Activated effector memory CD4-positive, alpha-beta T cell treated with anti-CD3 and anti-CD28 coated beads, Interleukin-2, amount 50 U/mL, for 16 hours (primary cell): ENCODE results near the gene PRKCA.
A peak's percentile ranks its signal among the peaks of the same experiment; 100 is the strongest.

Experiments used
- DNase-seq: peaks from one replicate; pipeline ENCODE4 v3.0.0-alpha.2; 2020

PRKCA gene

DNA sequence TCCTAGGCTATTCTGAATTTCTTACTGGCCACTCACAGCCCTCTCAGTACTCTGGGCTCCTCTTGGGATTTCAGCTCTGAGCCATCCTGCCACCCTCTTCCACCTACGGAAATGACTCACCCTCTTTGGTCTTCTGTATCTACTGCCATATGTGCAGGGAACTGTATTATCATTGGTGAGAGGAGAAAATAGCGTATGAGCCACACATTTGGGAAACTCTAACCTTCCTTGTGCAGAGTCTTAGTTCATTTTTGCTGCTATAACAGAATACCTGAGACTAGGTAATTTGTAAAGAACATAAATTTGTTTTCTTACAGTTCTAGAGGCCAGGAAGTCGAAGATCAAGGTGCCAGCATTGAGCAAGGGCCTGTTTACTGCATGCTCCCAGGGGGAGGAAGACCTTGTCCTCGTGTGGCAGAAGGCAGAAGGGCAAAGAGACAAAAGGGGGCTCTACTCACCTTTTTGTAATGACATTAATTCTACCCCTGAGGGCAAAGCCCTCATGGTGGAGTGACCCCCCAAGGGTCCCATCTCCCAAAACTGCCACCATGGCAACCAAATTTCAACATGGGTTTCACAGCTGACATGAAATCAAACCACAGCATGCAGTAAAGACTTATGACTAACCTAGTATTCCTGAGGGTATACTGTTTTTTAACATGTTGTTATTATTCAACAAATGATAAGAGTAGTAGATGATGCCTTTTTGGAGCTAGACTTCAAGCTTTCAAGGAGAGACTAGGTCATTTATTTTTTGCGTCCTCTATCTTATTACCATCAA, 191.8 kb downstream of the PRKCA start:
- DNase-seq: no peak

DNA sequence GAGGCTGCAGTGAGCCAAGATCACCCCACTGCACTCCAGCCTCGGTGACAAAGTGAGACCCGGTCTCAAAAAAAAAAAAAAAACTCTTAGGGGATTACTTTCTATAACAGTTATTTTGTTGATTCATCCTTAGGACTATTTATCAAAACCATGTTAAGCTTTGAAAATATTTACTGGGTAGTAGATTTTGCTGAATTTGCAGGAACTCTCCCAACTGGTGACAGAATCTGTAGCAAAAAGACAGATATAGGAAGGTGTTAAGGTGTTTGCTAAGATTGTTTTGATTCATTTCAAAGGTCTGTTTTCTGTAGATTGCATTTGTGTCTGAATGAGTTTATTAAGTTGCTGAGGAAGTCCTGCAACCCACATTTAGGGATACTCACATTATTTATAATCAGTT, 192.6 kb downstream of the PRKCA start:
- DNase-seq: no peak

DNA sequence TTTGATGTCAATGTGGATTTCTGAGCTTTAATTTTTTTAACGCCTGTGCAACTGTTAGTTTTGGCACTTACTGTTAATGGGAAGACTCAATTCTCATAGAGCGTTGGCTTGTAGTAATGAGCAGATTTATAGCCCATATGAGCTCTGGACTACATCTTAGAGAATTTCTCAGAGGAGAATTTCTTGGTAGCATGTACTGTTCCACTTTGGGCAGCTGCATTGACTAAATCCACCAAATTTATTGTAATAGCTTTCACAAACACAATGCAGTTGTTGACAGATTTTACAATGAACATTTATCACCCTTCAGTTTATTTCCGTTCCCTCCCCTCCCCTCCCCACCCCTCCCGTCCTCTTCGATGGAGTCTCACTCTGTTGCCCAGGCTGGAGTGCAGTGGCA, 193.9 kb downstream of the PRKCA start:
- no peak for DNase-seq

DNA sequence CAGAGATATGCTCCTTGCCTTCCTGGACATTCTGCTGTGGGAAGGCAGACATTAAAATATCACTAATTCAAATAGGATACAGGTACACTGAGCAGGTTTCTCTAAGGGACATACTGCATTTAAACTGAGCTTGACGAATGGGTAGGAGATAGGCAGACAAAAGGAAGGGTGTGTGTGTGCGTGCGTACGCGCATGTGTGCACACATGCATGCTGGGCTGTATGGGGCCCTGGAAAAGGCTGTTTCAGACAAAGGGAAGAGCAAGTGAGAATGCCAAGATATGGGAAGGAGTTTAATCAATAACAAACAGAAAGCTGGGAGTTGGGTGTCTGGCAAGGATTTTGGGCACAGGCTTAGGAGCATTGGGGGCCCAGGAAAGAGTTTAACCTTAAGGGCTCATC, 196.2 kb downstream of the PRKCA start:
- DNase-seq: no peak

DNA sequence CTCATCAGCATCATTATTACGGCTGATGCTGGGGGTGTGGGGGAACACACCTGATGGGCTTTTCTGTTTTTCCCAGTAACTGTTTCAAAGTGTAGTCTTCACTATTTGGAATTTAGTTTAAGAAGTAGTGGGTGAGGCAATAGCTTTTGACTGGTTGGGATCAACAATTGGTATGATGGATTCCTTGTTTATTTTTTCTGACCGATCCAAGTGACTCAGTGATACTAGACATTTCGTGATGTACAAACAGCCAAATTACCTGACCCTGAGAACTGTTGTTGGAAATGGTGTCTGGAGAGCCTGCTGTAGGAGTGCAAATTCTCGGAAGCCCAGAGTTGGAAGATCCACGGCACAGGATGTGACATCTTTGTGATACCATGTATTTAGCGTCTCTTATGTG, 204.2 kb downstream of the PRKCA start:
- no peak for DNase-seq

DNA sequence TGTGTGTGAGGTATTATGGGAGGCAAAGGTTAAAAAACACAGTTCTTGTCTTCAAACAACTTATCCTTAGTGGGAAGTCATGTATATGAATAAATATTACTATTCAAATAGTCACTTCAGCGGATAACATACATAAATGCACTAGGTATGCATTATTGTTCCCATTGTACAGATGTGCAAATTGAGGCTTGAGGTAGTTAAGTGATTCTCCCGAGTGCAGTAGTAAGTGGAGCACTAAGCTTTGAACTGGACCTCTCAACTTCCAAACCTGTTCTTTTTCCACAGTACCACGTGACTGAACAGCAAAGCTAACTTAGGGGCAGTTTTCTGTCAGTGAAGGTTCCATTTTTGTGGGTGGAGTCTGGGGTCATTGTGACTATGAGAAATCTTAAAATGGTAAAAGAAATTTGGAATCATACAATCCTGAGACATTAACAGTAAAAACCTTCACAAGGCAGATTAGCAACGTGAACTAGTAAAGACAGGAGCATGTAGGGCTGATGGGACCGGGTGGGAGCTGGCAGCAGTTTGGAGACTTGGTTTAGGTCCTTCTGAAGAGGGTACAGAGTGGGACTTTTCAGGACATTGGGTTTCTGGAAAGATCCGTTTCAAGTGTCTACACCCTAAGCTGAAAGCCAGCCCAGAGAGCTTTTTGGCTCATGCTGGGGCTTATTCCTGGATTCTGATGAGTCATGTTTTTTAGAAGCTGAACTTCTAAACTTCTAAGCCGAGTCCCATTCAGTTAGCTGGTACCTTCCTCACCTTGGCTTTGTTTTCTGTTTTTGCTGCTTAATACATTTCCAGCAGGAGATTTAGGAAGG, 204.9 kb downstream of the PRKCA start:
- DNase-seq: no peak

DNA sequence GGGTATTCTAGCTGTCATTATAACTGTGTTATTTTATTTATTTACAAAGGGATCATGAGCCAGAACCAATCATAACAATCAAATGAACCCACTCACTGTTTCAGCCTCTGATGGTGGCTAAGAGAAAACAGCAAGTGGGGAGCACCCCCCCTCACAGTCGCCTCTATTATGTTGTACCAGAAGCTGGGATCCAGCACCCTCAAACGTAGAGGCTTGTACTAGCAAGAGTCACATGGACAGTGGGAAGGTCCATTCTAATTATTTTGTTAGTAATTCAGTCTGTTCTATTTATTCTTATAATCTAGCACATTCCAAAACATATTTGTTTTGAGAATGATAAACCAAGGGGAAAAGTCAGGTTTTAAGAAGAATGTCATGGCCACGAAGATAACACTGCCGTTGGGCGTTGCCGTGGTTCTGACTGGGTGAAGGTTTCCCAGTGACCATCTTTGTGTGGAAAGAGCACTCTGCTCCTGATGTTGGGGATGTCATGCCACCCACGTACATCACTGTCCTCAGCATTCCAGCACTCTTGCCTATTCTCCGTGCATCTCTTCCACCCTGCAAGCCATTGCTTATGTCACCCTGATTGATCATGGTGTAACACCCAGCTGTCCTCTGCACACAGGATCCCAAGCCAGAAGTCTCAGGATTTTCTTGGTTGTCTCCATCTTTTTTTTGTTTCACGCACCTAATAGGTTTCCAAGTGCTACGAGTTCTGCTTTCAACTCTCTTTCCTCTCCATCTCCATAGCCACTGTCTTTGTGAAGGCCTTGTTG, 205.8 kb downstream of the PRKCA start:
- DNase-seq: no peak

DNA sequence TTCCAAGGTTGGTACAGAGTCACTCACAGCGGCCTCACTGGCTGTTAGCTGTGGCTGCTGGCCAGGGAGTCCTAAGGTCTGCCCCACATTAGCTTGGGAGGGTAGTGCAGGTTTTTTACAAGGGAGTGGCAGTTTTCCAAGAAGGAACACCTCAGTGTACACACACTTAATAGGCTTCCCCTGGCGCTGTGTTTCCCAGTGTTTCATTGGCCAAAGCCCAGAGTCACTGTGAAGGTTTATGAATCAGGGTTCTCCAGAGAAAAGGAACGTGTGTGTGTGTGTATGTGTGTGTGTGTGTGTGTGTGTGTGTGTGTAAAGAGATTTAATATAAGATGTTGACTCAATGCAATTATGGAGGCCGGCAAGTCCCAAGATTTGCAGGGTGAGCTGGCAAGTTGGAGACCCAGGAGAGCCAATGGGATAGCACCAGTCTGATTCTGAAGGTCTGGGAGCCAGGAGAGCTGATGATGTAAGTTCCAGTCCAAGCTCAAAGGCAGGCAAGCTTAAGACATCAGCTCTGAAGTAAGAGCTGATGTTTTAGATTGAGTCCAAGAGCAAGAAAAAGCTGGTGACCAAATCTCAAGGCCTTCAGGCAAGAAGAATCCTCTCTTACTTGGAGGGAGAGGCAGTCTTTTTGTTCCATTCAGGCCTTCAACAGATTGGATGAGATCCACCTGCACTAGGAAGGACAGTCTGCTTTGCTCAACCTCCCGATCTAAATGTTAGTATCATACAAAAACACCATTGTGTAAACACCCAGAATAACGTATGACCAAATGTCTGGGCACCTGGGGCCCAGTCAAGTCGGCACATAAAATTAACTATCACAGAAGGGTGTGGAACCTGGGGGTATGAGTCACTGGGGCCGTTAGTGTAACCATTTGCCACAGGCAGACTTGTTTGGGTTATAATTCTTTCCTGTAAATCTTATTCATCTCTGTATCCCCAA, 206.8 kb downstream of the PRKCA start:
- peak; percentile 82 for DNase-seq

DNA sequence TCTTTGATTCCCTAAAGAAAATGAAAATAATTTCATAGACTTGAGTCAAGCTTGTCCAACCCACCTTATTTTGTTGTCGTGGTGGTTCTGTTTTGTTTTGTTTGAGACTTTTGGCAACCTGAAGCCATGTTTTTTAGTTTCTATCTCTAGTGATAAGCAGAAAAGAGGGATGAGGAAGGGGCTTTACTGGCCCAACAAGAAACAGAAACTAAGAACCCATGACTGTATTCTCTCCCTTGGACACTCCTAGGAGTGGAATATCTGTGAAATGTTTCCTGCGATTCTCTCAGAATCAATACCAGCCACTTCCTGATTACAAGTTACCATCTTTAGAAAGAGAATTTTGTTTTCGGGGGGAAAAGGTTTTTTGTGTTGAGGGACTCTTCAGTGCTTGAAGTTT, 207.5 kb downstream of the PRKCA start:
- DNase-seq: no peak

DNA sequence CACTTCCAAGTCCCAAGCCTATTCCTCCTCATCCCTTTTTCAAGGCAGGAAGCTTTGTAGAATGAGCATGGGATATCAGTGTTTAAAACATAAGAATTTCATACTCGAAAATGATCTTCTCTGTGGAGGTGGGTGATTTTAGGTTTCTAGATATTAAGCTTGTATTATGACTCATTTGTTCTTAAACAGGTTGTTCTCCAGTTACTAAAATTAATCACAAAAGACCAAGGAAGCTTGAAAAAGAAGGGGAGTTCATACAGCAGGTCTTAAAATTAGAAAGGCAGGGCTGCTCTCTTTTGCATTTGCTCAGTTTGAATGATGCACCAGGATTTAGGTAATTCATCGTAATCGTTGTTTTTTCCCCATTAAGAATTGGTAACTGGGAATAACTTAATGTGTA, 208.7 kb downstream of the PRKCA start:
- DNase-seq: no peak

DNA sequence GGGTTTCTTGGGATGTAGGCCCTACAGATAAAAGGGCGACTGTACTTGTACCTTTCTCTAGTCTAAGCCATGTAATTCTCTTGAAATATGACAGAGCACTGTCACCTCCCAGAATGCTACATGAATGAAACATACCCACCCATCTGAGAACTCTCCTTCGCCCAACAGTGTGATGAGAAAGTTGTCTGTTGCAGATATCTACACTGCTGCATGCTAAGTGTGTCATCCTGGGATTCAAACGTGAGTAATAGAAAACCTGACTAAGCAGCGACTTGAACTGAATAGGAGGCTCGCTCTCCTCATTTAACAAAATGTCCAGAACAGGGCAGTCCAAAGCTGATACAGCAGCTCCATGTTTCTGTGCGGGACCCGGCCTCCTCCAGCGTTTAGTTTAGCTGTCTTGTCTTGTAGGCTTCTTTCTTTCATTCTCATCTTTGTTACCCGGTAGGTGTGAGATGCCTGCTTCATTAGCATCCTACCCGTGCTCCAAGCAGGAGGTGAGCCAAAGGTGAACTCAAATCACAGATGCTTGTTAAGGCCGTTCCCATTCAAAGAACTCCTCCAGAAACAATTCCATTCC, 211.9 kb downstream of the PRKCA start:
- no peak for DNase-seq

DNA sequence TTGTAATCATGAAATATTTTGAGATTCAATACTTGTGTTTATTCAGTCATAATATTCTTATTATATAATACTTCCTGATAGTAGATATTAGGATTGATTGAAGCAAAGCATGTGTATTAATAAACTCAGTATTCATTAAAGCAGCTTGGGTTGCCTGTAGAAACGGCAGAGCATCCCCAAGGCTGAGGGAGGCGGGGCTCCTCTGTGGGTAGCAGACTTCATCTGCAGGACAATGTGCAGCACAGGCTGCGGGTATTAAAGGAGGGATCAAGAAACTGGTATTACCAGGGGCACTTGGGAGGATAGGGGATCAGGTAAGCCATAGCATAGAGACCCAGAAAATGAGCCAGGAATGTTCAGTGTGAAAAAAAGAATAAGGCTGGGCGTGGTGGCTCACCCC, 213.6 kb downstream of the PRKCA start:
- no peak for DNase-seq

DNA sequence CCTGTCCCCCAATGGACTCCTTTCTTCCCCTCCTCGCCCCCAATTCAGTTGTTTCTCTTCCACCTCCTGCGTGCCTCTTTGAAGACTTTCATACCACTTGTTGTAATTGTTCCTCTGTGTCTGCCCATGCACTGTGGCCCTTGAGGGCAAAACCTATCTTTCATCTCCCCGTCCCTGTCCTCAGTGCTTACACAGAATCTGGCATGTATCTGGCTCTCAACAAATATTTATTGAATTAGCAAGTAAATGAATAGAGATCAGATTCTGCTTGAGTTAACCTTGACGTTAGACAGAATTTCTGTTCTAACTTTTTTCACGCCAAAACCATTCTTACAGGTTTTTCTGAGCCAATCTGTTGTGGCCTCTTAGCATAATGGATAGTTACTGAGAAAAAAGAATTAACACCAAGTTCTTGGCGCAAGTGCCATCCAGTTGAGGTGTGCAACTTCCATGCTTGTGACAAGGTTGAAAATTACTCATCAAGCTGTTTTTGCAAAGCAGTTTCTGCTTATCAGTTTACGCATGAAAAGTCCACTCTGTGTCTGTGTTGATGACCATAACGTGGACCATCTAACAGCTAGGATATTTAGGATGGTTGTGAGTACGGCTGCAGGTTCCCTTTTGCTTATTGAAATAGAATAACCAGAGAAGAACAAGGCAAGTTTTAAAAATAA, 215.1 kb downstream of the PRKCA start:
- no peak for DNase-seq

DNA sequence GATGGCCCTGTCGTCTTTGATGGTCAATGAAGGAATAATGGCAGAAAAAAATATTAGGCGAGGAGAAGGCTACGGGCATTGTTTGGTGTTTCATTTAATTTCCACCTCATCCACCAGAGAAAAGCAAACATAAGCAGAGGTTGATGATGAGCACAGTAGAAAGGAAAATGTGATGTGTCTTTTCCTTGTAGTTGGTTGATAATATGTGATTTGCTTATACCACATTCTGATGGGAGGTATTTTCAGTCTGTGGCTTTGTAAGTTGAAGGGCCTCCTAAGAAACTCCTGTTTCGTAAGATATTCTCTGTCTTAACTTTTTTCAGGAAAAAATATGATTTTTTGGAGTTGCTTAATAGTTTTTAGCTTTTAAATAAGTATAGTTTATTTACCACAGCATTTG, 215.7 kb downstream of the PRKCA start:
- DNase-seq: no peak

DNA sequence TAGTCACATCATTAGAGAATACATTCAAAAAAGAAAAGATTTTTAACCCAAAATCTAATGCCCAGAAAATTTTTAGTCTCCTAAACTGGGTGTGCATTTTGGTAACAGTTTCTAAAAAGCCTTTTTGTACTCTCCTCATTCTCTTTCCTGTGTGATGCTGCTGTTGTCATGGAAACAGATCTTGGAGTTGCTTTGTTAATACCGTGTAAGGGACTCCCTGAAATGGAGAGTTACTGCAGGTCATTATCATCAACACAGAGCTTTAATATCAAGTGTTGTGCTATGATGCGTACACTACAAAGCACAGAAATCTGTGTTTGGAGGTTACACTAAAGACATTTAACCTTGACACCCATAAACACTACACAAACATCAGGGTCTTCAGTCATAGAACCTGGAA, 216.3 kb downstream of the PRKCA start:
- no peak for DNase-seq

DNA sequence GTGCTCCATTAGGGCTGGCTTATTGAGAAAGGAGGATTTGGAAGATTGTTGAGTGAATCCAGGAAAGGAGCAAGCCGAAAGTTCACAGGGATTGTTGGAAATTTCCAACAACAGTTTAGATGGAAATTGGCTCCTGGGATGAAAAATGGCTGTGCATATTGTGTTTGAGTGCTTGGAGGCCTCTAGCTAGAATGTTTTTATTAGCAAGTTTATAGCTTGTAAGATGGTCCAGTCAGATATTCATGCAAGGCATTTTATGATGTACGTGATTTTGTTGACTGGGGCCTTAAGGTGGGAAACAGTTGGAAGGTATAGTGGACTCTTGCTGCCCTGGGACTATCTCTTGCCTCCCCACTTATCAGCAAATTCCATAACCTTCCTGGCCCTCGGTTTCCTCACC, 216.7 kb downstream of the PRKCA start:
- no peak for DNase-seq

DNA sequence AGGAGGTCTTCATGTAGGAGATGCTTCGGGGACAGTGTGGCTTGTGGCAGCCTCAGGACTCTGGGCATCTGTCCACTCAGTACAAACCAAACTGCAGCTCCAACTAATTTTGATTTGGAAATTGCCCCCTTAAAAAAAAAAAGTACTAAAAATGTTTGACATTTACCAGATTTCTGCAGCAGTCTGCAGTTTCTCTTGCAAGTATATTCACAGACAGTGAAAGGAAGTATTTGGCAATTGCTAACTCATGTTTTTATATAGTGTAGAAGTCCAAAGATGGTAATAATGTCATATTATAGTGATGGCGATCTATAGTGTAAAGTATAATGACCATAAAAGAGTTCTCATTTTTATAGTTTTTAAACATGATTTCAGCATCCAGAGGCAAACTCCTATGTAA, 218.6 kb downstream of the PRKCA start:
- no peak for DNase-seq

DNA sequence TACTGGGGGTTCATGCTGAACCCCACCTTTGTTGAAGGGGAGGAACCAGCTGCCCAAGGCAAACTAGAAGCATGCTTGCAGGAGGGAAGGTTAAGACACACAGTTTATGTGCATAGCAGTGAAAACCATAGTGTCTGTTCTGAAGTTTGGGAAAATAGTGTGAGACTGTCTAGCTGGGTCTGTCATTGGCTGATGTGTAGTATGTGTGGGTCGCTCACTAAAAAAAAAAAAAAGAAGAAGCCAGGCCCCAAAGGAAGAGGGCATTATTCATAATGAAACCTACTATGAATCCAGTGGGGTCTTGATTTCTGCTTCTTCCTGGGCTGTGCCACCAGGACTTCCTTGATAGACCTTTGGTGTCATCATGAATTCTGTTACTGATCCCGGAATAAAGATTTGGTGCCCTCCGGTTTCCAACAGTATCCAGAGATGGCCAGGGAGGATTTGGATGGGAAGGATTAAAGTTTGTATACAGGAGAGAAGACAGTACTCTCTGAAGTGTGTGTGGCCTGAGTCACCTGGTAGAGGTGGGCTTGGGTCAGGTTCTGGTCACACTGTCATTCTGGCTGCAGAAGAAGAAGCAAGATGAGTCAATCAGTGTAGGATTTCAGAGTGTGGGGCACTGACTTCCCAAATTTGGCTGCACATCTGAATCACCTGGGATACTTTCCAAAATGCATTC, 220.3 kb downstream of the PRKCA start:
- no peak for DNase-seq

DNA sequence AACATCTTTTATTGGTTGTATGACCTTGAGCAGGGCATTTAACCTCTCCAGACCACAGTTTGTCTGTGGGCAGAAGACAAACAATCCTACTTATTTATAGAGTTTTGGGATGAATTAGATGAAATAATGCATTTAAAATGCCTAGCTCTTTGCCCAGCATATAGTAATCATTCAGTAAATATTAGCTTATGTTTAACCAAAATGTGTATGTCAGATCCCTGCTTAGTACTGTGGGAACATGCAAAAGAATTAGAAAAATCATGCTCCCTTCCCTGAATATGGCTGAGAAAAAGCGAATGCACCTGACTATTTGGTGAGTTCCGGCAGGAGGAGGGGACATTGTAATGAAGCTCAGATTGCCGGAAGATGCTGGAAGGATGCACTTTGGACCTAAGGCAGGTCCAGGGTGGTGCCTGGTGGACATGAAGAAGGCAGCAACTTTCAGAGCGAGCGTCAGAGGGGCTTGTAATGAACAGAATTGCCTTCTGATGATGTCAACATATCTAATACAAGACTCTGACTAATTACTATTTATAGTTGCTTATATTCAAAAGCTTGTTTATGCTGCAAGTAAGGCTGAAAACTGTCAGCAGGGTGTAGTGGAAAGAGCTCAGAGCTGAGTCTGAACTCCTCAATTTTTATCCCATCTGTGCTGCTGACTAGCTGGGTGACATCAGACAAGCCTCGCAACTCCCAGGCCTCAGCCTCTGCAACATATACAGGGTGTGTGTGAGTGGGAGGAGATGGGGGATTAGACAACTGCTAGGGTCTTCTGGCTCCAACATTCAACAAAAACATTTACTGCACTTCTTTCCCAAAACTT, 221.2 kb downstream of the PRKCA start:
- DNase-seq: no peak

DNA sequence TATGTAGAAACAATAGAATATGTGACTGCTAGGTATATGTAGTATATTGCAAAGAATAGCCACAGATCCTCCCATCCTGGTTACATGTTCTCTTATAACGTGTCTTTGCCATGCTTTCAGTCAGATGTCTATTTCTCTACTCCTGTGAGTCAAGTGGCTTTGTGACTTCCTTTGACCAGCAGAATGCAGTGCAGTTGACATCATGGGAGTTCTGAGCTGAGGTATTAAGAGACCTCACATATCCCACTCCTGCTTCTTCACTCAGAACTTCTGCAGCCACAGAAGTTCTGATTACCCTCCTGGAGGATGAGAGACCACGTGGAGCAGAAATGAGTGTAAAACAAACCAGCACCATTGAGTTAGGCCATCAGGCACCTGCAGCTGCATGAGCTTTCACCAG, 222.5 kb downstream of the PRKCA start:
- no peak for DNase-seq
